ENCODE data around the gene WTAP.
"Not testable (repeated sequence)": the region's sequence is repeated elsewhere in the genome, so short reads cannot be mapped to it uniquely, and the experiment has no call there.

The WTAP gene

GRCh38 chr6:159762681-159763293 lies 35.5 kb downstream of the WTAP start:
- no peak for DNase-seq (ENCODE audit: low spot score)

GRCh38 chr6:159766906-159767305 lies 39.6 kb downstream of the WTAP start:
- no peak for DNase-seq (ENCODE audit: low spot score)

- DNase-seq (ENCODE audit: low spot score) = no peak
These were observed 42.2 kb downstream of the WTAP start for GRCh38 chr6:159769470-159769869.

GRCh38 chr6:159772196-159772595 lies 44.9 kb downstream of the WTAP start:
- DNase-seq (ENCODE audit: low spot score) = no peak

GRCh38 chr6:159777240-159777904 lies 50.1 kb downstream of the WTAP start:
- DNase-seq (ENCODE audit: low spot score) = no peak

GRCh38 chr6:159778131-159778530 lies 50.8 kb downstream of the WTAP start:
- no peak for DNase-seq (ENCODE audit: low spot score)

GRCh38 chr6:159778542-159779103 lies 51.3 kb downstream of the WTAP start:
- DNase-seq (ENCODE audit: low spot score) = no peak

- DNase-seq (ENCODE audit: low spot score) = no peak
These were observed 61.0 kb downstream of the WTAP start for GRCh38 chr6:159788276-159788675.

GRCh38 chr6:159788753-159789376 lies 61.6 kb downstream of the WTAP start:
- DNase-seq (ENCODE audit: low spot score) = peak; percentile 52

- peak; percentile 99 for DNase-seq (ENCODE audit: low spot score)
These were observed 62.3 kb downstream of the WTAP start, which contains the start of gene TCP1 for GRCh38 chr6:159789377-159790148. Gene TCP1, minus strand, starts transcription at chr6:159789602. Its CDS starts 134 bp downstream, at chr6:159789468.

- peak; percentile 90 for DNase-seq (ENCODE audit: low spot score)
These were observed 63.0 kb downstream of the WTAP start, which contains the start of gene MRPL18 for GRCh38 chr6:159790149-159790955. Gene MRPL18, plus strand, starts transcription at chr6:159790467. Its CDS starts 121 bp downstream, at chr6:159790588.

- DNase-seq (ENCODE audit: low spot score) = peak; percentile 40
These were observed 63.8 kb downstream of the WTAP start for GRCh38 chr6:159790956-159791598.

- not testable (repeated sequence) for DNase-seq (ENCODE audit: low spot score)
These were observed 67.7 kb downstream of the WTAP start for GRCh38 chr6:159794976-159795375.

- no peak for DNase-seq (ENCODE audit: low spot score)
These were observed 70.2 kb downstream of the WTAP start for GRCh38 chr6:159797554-159797953.

- DNase-seq (ENCODE audit: low spot score) = no peak
These were observed 73.0 kb downstream of the WTAP start, which contains the start of gene PNLDC1 for GRCh38 chr6:159800141-159800865. Gene PNLDC1, plus strand, starts transcription at chr6:159800276. Its CDS starts 32 bp downstream, at chr6:159800308.

- DNase-seq (ENCODE audit: low spot score) = no peak
These were observed 74.6 kb downstream of the WTAP start for GRCh38 chr6:159801935-159802334.

GRCh38 chr6:159804504-159804903 lies 77.2 kb downstream of the WTAP start:
- DNase-seq (ENCODE audit: low spot score) = no peak

GRCh38 chr6:159805440-159806020 lies 78.2 kb downstream of the WTAP start:
- no peak for DNase-seq (ENCODE audit: low spot score)

Measured in hematopoietic multipotent progenitor cell treated with erythropoietin and hydrocortisone succinate and interleukin-3 and kit ligand, for 17 days (in vitro differentiated cells).